ENCODE data around the gene COL4A2. TPM values are rescaled to one million over a fixed set of nuclear protein-coding genes. Genes with fewer than 3 reads are reported as not detected.

Gene COL4A2
- total and polyA plus RNA-seq, 4 donors, result 8.0 to 45.2 (median 40.3) TPM

DNA sequence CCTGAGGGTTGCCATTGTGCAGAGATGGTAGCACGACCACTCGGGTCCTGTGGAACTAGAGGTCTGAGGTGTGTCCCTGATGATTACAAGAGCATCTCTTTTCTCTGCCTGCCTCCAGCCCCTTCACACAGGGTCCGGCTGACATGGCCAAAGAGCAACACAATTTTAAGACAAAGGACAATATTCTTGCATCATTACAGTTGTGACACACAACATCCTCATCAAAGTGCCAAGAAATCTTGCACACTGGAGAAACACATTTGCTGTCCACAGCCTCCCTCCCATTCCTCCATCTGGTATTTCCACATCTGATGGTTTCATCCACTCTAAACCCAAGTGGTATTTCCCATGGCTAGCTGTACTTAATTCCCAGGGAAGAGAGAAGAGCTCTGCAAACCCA, 12.9 kb upstream of the COL4A2 start:
- WGBS, result 82% methylated on average over 3 of the region's 3 CpGs
- no peak overlapping the region for H3K4me3 ChIP-seq (ENCODE audit: low read depth in 1 of 3, low read length in 3 of 3)
- no peak overlapping the region for H3K27ac ChIP-seq (ENCODE audit: low read depth in 1 of 2, low read length in 2 of 2)
- peaks cover 0 to 8% (median 3%) of the 10 kb centered on the region in 4 donors for H3K27me3 ChIP-seq (ENCODE audit: control insufficient read depth in 4 of 4, insufficient read depth in 4 of 4, low read length in 3 of 4)
- no peak for DNase-seq (ENCODE audit: low spot score)
- H3K9ac ChIP-seq (ENCODE audit: low read depth in 1 of 2, low read length in 2 of 2), result no peak overlapping the region
- H3K9me3 ChIP-seq (ENCODE audit: control insufficient read depth in 4 of 4, low read length in 3 of 4), result no peaks in the 10 kb centered on the region
- no peaks in the 10 kb centered on the region for H3K36me3 ChIP-seq (ENCODE audit: control insufficient read depth in 4 of 4, insufficient read depth in 3 of 4, low read depth in 1 of 4, low read length in 3 of 4)
- TF ChIP-seq RXRA (IDR thresholded peaks at IDR 0.05) (no peak), RAD21 (IDR thresholded peaks at IDR 0.05) (no peak), EGR1 (IDR thresholded peaks at IDR 0.05; ENCODE audit: low read depth in 2 of 2) (no peak), GABPA (IDR thresholded peaks at IDR 0.05 in 1 of 2, conservative IDR thresholded peaks at IDR 0.05 in 1 of 2) (no peak), FOXA1 (IDR thresholded peaks at IDR 0.05) (no peak)
- TF ChIP-seq, protein P1, sequence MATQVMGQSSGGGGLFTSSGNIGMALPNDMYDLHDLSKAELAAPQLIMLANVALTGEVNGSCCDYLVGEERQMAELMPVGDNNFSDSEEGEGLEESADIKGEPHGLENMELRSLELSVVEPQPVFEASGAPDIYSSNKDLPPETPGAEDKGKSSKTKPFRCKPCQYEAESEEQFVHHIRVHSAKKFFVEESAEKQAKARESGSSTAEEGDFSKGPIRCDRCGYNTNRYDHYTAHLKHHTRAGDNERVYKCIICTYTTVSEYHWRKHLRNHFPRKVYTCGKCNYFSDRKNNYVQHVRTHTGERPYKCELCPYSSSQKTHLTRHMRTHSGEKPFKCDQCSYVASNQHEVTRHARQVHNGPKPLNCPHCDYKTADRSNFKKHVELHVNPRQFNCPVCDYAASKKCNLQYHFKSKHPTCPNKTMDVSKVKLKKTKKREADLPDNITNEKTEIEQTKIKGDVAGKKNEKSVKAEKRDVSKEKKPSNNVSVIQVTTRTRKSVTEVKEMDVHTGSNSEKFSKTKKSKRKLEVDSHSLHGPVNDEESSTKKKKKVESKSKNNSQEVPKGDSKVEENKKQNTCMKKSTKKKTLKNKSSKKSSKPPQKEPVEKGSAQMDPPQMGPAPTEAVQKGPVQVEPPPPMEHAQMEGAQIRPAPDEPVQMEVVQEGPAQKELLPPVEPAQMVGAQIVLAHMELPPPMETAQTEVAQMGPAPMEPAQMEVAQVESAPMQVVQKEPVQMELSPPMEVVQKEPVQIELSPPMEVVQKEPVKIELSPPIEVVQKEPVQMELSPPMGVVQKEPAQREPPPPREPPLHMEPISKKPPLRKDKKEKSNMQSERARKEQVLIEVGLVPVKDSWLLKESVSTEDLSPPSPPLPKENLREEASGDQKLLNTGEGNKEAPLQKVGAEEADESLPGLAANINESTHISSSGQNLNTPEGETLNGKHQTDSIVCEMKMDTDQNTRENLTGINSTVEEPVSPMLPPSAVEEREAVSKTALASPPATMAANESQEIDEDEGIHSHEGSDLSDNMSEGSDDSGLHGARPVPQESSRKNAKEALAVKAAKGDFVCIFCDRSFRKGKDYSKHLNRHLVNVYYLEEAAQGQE (IDR thresholded peaks at IDR 0.05), result no peak
- TF ChIP-seq, protein P2, sequence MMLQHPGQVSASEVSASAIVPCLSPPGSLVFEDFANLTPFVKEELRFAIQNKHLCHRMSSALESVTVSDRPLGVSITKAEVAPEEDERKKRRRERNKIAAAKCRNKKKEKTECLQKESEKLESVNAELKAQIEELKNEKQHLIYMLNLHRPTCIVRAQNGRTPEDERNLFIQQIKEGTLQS (IDR thresholded peaks at IDR 0.05), result no peak
- TF ChIP-seq, protein P3, sequence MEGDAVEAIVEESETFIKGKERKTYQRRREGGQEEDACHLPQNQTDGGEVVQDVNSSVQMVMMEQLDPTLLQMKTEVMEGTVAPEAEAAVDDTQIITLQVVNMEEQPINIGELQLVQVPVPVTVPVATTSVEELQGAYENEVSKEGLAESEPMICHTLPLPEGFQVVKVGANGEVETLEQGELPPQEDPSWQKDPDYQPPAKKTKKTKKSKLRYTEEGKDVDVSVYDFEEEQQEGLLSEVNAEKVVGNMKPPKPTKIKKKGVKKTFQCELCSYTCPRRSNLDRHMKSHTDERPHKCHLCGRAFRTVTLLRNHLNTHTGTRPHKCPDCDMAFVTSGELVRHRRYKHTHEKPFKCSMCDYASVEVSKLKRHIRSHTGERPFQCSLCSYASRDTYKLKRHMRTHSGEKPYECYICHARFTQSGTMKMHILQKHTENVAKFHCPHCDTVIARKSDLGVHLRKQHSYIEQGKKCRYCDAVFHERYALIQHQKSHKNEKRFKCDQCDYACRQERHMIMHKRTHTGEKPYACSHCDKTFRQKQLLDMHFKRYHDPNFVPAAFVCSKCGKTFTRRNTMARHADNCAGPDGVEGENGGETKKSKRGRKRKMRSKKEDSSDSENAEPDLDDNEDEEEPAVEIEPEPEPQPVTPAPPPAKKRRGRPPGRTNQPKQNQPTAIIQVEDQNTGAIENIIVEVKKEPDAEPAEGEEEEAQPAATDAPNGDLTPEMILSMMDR (IDR thresholded peaks at IDR 0.05; ENCODE audit: low read depth, low read length, missing input control), result no peak
- TF ChIP-seq, protein P4, sequence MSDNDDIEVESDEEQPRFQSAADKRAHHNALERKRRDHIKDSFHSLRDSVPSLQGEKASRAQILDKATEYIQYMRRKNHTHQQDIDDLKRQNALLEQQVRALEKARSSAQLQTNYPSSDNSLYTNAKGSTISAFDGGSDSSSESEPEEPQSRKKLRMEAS (IDR thresholded peaks at IDR 0.05), result no peak
- H3K4me1 ChIP-seq (ENCODE audit: control insufficient read depth in 4 of 4, insufficient read depth in 4 of 4, low read length in 3 of 4), result peaks cover 0 to 6% (median 1%) of the 10 kb centered on the region in 4 donors

DNA sequence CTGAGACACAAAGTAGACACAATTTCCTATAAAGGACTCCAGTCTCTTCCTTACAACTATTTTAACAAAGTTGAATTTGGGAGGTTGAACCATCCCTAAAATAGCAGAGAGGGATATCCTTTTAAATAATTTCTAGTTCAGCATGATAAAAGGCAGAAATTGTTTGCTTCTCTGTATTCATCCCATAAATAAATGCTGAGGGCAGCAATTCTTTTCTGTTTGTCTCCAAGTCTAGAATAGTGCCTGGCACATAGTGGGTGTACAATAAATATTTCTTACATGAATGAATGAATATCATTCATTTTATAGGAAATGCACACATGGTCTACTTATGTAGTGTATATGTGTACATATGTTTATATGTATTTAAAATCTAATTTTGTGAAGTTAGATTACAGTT, 12.5 kb upstream of the COL4A2 start:
- peaks cover 0 to 8% (median 1%) of the 10 kb centered on the region in 4 donors for H3K4me1 ChIP-seq (ENCODE audit: control insufficient read depth in 4 of 4, insufficient read depth in 4 of 4, low read length in 3 of 4)
- peaks cover 0 to 8% (median 3%) of the 10 kb centered on the region in 4 donors for H3K27me3 ChIP-seq (ENCODE audit: control insufficient read depth in 4 of 4, insufficient read depth in 4 of 4, low read length in 3 of 4)
- DNase-seq (ENCODE audit: low spot score), result no peak
- H3K27ac ChIP-seq (ENCODE audit: low read depth in 1 of 2, low read length in 2 of 2), result no peak overlapping the region
- H3K36me3 ChIP-seq (ENCODE audit: control insufficient read depth in 4 of 4, insufficient read depth in 3 of 4, low read depth in 1 of 4, low read length in 3 of 4), result no peaks in the 10 kb centered on the region
- no peaks in the 10 kb centered on the region for H3K9me3 ChIP-seq (ENCODE audit: control insufficient read depth in 4 of 4, low read length in 3 of 4)
- no peak for TF ChIP-seq NR2F2 (IDR thresholded peaks at IDR 0.05)
- no peak for TF ChIP-seq HNF4G (IDR thresholded peaks at IDR 0.05)
- TF ChIP-seq RXRA (IDR thresholded peaks at IDR 0.05), result no peak
- TF ChIP-seq FOXA2 (IDR thresholded peaks at IDR 0.05), result no peak
- no peak overlapping the region for H3K4me3 ChIP-seq (ENCODE audit: low read depth in 1 of 3, low read length in 3 of 3)
- no peak overlapping the region for H3K9ac ChIP-seq (ENCODE audit: low read depth in 1 of 2, low read length in 2 of 2)

DNA sequence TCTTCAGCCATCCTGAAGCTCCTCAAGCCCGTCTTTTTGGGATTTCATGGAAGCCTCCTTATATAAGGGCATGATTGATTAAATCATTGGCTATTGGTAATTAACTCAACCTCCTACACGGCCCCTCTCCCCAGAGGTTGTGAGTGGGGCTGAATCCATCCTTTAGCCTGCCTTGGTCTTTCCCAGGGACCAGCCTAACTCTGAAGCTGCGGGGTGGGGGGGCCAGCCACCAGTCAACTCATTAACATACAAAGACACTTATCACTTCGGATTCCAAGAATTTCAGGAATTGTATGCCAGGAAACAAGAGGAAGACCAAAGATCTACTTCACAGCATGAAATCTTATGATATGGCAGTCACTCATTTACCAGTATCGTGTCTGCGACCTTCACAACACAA, 10.1 kb upstream of the COL4A2 start:
- no peak overlapping the region for H3K27ac ChIP-seq (ENCODE audit: low read depth in 1 of 2, low read length in 2 of 2)
- H3K27me3 ChIP-seq (ENCODE audit: control insufficient read depth in 4 of 4, insufficient read depth in 4 of 4, low read length in 3 of 4), result peaks cover 0 to 13% (median 8%) of the 10 kb centered on the region in 4 donors
- no peak overlapping the region for H3K9ac ChIP-seq (ENCODE audit: low read depth in 1 of 2, low read length in 2 of 2)
- no peaks in the 10 kb centered on the region for H3K36me3 ChIP-seq (ENCODE audit: control insufficient read depth in 4 of 4, insufficient read depth in 3 of 4, low read depth in 1 of 4, low read length in 3 of 4)
- peaks cover 0 to 9% (median 1%) of the 10 kb centered on the region in 4 donors for H3K4me1 ChIP-seq (ENCODE audit: control insufficient read depth in 4 of 4, insufficient read depth in 4 of 4, low read length in 3 of 4)
- WGBS, result 52% methylated on average over 6 of the region's 6 CpGs
- no peak for DNase-seq (ENCODE audit: low spot score)
- H3K9me3 ChIP-seq (ENCODE audit: control insufficient read depth in 4 of 4, low read length in 3 of 4), result no peaks in the 10 kb centered on the region
- H3K4me3 ChIP-seq (ENCODE audit: low read depth in 1 of 3, low read length in 3 of 3), result no peak overlapping the region
- TF ChIP-seq EGR1 (IDR thresholded peaks at IDR 0.05; ENCODE audit: low read depth in 2 of 2) (no peak), HNF4A (conservative IDR thresholded peaks at IDR 0.05) (no peak), FOXA1 (IDR thresholded peaks at IDR 0.05) (no peak), JUND (IDR thresholded peaks at IDR 0.05) (no peak), GABPA (IDR thresholded peaks at IDR 0.05 in 1 of 2, conservative IDR thresholded peaks at IDR 0.05 in 1 of 2) (no peak), RAD21 (IDR thresholded peaks at IDR 0.05) (no peak), HNF4G (IDR thresholded peaks at IDR 0.05) (no peak), NR2F2 (IDR thresholded peaks at IDR 0.05) (no peak), RXRA (IDR thresholded peaks at IDR 0.05) (no peak), SP1 (IDR thresholded peaks at IDR 0.05) (no peak)
- TF ChIP-seq, protein P1 (IDR thresholded peaks at IDR 0.05), result no peak
- TF ChIP-seq, protein P5, sequence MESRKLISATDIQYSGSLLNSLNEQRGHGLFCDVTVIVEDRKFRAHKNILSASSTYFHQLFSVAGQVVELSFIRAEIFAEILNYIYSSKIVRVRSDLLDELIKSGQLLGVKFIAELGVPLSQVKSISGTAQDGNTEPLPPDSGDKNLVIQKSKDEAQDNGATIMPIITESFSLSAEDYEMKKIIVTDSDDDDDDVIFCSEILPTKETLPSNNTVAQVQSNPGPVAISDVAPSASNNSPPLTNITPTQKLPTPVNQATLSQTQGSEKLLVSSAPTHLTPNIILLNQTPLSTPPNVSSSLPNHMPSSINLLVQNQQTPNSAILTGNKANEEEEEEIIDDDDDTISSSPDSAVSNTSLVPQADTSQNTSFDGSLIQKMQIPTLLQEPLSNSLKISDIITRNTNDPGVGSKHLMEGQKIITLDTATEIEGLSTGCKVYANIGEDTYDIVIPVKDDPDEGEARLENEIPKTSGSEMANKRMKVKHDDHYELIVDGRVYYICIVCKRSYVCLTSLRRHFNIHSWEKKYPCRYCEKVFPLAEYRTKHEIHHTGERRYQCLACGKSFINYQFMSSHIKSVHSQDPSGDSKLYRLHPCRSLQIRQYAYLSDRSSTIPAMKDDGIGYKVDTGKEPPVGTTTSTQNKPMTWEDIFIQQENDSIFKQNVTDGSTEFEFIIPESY (IDR thresholded peaks at IDR 0.05), result no peak

Measured in liver (tissue), 9 donors.